ENCODE measurements around the gene BCAT1. TPM values are rescaled to one million over a fixed set of nuclear protein-coding genes. Genes with fewer than 3 reads are reported as not detected.

The BCAT1 gene
- total RNA-seq, 1 experiment from 2014 or later: 0.74 TPM

GRCh38 chr12:24993793-24994192 is 44.9 kb upstream of the BCAT1 start:
- Histone ChIP-seq H3K27ac (ENCODE audit: low read depth, low read length) (no peak overlapping the region), H4K20me1 (ENCODE audit: insufficient read depth) (no peaks in the 10 kb centered on the region), H3K27me3 (ENCODE audit: insufficient read depth, low read length) (no peaks in the 10 kb centered on the region; the same call in 1 of the 2 replicates), H3K9ac (ENCODE audit: low read length) (no peak overlapping the region), H3K9me2 (ENCODE audit: insufficient read depth) (no peaks in the 10 kb centered on the region), H3K9me3 (ENCODE audit: control insufficient read depth in 1 of 2, insufficient read depth in 1 of 2, low read depth in 1 of 2, low read length in 2 of 2) (no peaks in the 10 kb centered on the region), H3K36me3 (ENCODE audit: control insufficient read depth in 1 of 2, insufficient read depth in 2 of 2, low read length in 2 of 2) (no peaks in the 10 kb centered on the region), H3K4me1 (ENCODE audit: control insufficient read depth in 1 of 2, insufficient read depth in 2 of 2, low read length in 2 of 2) (no peaks in the 10 kb centered on the region), H2AFZ (ENCODE audit: low read depth, low read length, poor library complexity, severe bottlenecking) (no peak overlapping the region), H3K4me3 (replicated peaks in 1 of 2; ENCODE audit: low read depth in 1 of 2, low read length in 2 of 2) (no peak overlapping the region), H3K4me2 (ENCODE audit: low read length) (no peak overlapping the region), H3K79me2 (ENCODE audit: insufficient read depth, low read length) (no peaks in the 10 kb centered on the region)
- ChIA-PET RAD21 (ENCODE audit: low non-redundant PET in 1 of 2, low total read pairs in 2 of 2, uncharacterized antibody in 2 of 2, unreplicated experiment in 2 of 2) (no interaction called here), CTCF (no interaction called here), POLR2A (no interaction called here)
- TF ChIP-seq SRF (IDR thresholded peaks at IDR 0.05; ENCODE audit: low read depth) (no peak), EZH2phosphoT487 (IDR thresholded peaks at IDR 0.05; ENCODE audit: borderline replicate concordance) (no peak), ELF1 (IDR thresholded peaks at IDR 0.05; ENCODE audit: borderline replicate concordance, low read depth) (no peak), REST (IDR thresholded peaks at IDR 0.05; ENCODE audit: low read depth) (no peak), YY1 (IDR thresholded peaks at IDR 0.05; ENCODE audit: extremely low read depth, insufficient replicate concordance, low read depth, low read length) (no peak), CEBPB (IDR thresholded peaks at IDR 0.05; ENCODE audit: low read depth) (no peak)
- no peak for ATAC-seq
- BruUV-seq (replicated peaks): no TSS peak
- no peak for DNase-seq (ENCODE audit: low read depth, low spot score)
- intact Hi-C loops (cut with micrococcal nuclease): loop anchor here (10.0 kb wide), 2 partner anchors 561 to 1031 kb away; partner anchors contain the start of gene LMNTD1

Measured in HCT116 (cell line).